ENCODE results near the gene CENPN.

GRCh38 chr16:81081014-81081413 is 74.0 kb downstream of the CENPN start:
- TF ChIP-seq POLR2AphosphoS5 (IDR thresholded peaks at IDR 0.05; ENCODE audit: low read depth, low read length), result no peak
- TF ChIP-seq SIN3A (IDR thresholded peaks at IDR 0.05; ENCODE audit: borderline replicate concordance, insufficient read depth, low read length), result no peak
- TF ChIP-seq REST (IDR thresholded peaks at IDR 0.05; ENCODE audit: insufficient read depth in 1 of 2, low read depth in 2 of 2, low read length in 2 of 2), result no peak

All from PFSK-1 (cell line).